Heart left ventricle (tissue), 16 donors: Measurements from ENCODE around the gene LAPTM5. TPM values are rescaled to one million over a fixed set of nuclear protein-coding genes. Genes with fewer than 3 reads are reported as not detected.

ENCODE experiments used
- ATAC-seq, 4 donors: fragments of 200-7000 bp; cut with Tn5 transposase; one replicate each; pipeline ENCODE4 v1.9.1; 2020 to 2022; ENCODE audit warnings: moderate library complexity in 4 of 4, mild to moderate bottlenecking in 3 of 4, moderate number of reproducible peaks in 1 of 4
- DNase-seq, 5 donors: peaks; one replicate each; pipeline ENCODE4 v3.0.0-alpha.2; 2020
- H3K27ac ChIP-seq, 12 donors: fragments of 200-600 bp; sonication (generic) in 4 of 12; one replicate each; pipeline versions ENCODE4 v1.5.0 to v1.8.0; 2016 to 2022; ENCODE audit warnings: mild to moderate bottlenecking in 2 of 12
- H3K27me3 ChIP-seq, 9 donors: fragments of 200-600 bp; sonication (generic) in 2 of 9; one replicate each; pipeline versions ENCODE4 v1.5.1 to v1.8.0; 2016 to 2022; ENCODE audit warnings: mild to moderate bottlenecking in 3 of 9
- H3K36me3 ChIP-seq, 9 donors: fragments of 200-600 bp; sonication (generic) in 2 of 9; one replicate each; pipeline versions ENCODE4 v1.5.0 to v1.8.0; 2018 to 2022; ENCODE audit warnings: mild to moderate bottlenecking in 2 of 9
- H3K4me1 ChIP-seq, 12 donors: fragments of 200-600 bp; sonication (generic) in 4 of 12; one replicate each; pipeline versions ENCODE4 v1.5.0 to v1.8.0; 2016 to 2022; ENCODE audit warnings: mild to moderate bottlenecking in 3 of 12
- H3K4me3 ChIP-seq, 12 donors: fragments of 200-600 bp; sonication (generic) in 4 of 12; one replicate each; pipeline versions ENCODE4 v1.5.0 to v1.8.0; 2017 to 2022; ENCODE audit warnings: mild to moderate bottlenecking in 9 of 12, moderate library complexity in 4 of 12
- H3K9me3 ChIP-seq, 12 donors: fragments of 200-600 bp; sonication (generic) in 4 of 12; one replicate each; pipeline versions ENCODE4 v1.5.0 to v1.8.0; 2016 to 2022; ENCODE audit warnings: mild to moderate bottlenecking in 1 of 12
- CTCF ChIP-seq, 12 donors: fragments of 200-600 bp; sonication (generic) in 4 of 12; IDR thresholded peaks; one replicate each; pipeline versions ENCODE4 v1.5.0 to v1.8.0; 2018 to 2022; ENCODE audit warnings: antibody characterized with exemption in 12 of 12, mild to moderate bottlenecking in 5 of 12
- POLR2A ChIP-seq, 2 donors: fragments of 450-650 bp; IDR thresholded peaks; one replicate each; pipeline ENCODE4 v1.6.1; 2017; ENCODE audit warnings: antibody characterized with exemption in 2 of 2, mild to moderate bottlenecking in 2 of 2, moderate library complexity in 2 of 2
- WGBS, 4 donors: extraction: QIAGEN DNeasy Blood & Tissue Kit in 2 of 4; methylation state at CpG; one replicate each; pipeline versions ENCODE4 v1.1.5 to v1.1.7; 2013 to 2018; 5-methylcytosine and 5-hydroxymethylcytosine counted together
- intact Hi-C, 10 donors: fragments of 100-400 bp; cut with DNase I; formaldehyde crosslinking; loops; one replicate each; pipeline versions ENCODE4 v1.11.1 to v1.14.2; 2022
- polyA plus RNA-seq, 2 donors: library from polyadenylated mRNA; stranded (reverse); fragments of 200-250 nt; gene quantifications; one replicate each; pipeline ENCODE4 v1.2.3, GENCODE V29; 2013
- total RNA-seq, 9 donors: library from RNA; depleted of rRNA in 2 of 9; stranded (reverse); fragments of >200 nt in 2 of 9; fragmentation: NEBNext Ultra II Directional in 3 of 9; extraction: Animal tissue kit (Norgen Biotek cat#: 25700) in 3 of 9; gene quantifications; one replicate each; pipeline versions ENCODE4 v1.1.0 to v1.2.4, GENCODE V29; 2016 to 2023
- donor health status: ischemic (EF 13 %, LVEDD 7.1; RV severe dilation, severe dysfunction).
- donor health status: healthy with polysubstance abuse.
- donor health status: DM: no; HTN: yes; CAD: no.
- donor health status: DM: no; HTN: no; CAD: no.
- donor health status: ischemic (EF 25% LVEDD 6.9; RV normal size, moderate dysfunction).
- donor health status: ischemic (EF 25% LVEDD 5.7; RV mildly dilated, moderate dysfunction).
- donor health status: healthy.
- donor health status: DM: yes; HTN: yes; CAD: no.
- donor health status: ischemic (EF 35%, LVEDD 5.7; RV mildly dilated, moderate dysfunction).
- donor health status: nonischemic (EF 11% LVEDD 7.7; RV severe dilation, severe dysfunction).
- donor health status: DM: yes; HTN: yes; CAD: no.
- donor health status: PGD.
- donor health status: ischemic (EF 29% LVEDD 5.4; RV normal size, mild dysfunction).
- donor health status: nonischemic (EF 23%, LVEDD 6.1; RV moderate dilation, normal function).

LAPTM5 gene
- total and polyA plus RNA-seq, 11 donors: 6.9 to 260 (median 14.3) TPM

GRCh38 chr1:30714025-30714424, 43.5 kb downstream of the LAPTM5 start:
- Histone ChIP-seq H3K9me3 (peaks cover 0 to 11% (median 3%) of the 10 kb centered on the region in 12 donors), H3K36me3 (no peaks in the 10 kb centered on the region), H3K4me1 (peaks cover 0 to 10% (median 4%) of the 10 kb centered on the region in 12 donors), H3K4me3 (no peak overlapping the region), H3K27ac (no peak overlapping the region), H3K27me3 (no peaks in the 10 kb centered on the region)
- ATAC-seq (no peak), DNase-seq (peak in 1 of 5 donors; percentile 41)
- no peak for TF ChIP-seq CTCF (IDR thresholded peaks at IDR 0.05)
- 59 to 63% (median 61%) methylated on average over 4 of the region's 4 CpGs for WGBS, 4 donors
- intact Hi-C loops: loop anchor here in 1 of 10 donors (10.0 kb wide), 1 partner anchor 919 kb away; no protein-coding TSS in a partner anchor

- Histone ChIP-seq H3K27me3 (no peaks in the 10 kb centered on the region), H3K4me3 (no peak overlapping the region), H3K4me1 (peaks cover 0 to 6% (median 0%) of the 10 kb centered on the region in 12 donors), H3K9me3 (peaks cover 0 to 11% (median 3%) of the 10 kb centered on the region in 12 donors), H3K27ac (no peak overlapping the region), H3K36me3 (no peaks in the 10 kb centered on the region)
- TF ChIP-seq CTCF (IDR thresholded peaks at IDR 0.05) (no peak), POLR2A (IDR thresholded peaks at IDR 0.05) (no peak)
- DNase-seq: no peak
- ATAC-seq: no peak
- 32 to 42% (median 35%) methylated on average over 12 of the region's 12 CpGs for WGBS, 4 donors
- intact Hi-C loops: loop anchor here in 1 of 10 donors (10.0 kb wide), 1 partner anchor 919 kb away; no protein-coding TSS in a partner anchor
These were observed 44.3 kb downstream of the LAPTM5 start for GRCh38 chr1:30713311-30713710.

GRCh38 chr1:30712583-30712982, 45.0 kb downstream of the LAPTM5 start:
- TF ChIP-seq CTCF (IDR thresholded peaks at IDR 0.05) (no peak), POLR2A (IDR thresholded peaks at IDR 0.05) (no peak)
- WGBS, 4 donors: 85 to 91% (median 88%) methylated on average over 6 of the region's 6 CpGs
- intact Hi-C loops: loop anchor here in 1 of 10 donors (10.0 kb wide), 1 partner anchor 918 kb away; no protein-coding TSS in a partner anchor
- Histone ChIP-seq H3K9me3 (peaks cover 0 to 11% (median 3%) of the 10 kb centered on the region in 12 donors), H3K27ac (no peak overlapping the region), H3K36me3 (no peaks in the 10 kb centered on the region), H3K4me3 (no peak overlapping the region), H3K27me3 (peaks cover 0 to 3% (median 0%) of the 10 kb centered on the region in 9 donors), H3K4me1 (peaks cover 0 to 6% (median 2%) of the 10 kb centered on the region in 12 donors)
- ATAC-seq (no peak), DNase-seq (no peak)

- Histone ChIP-seq H3K9me3 (peaks cover 0 to 4% (median 2%) of the 10 kb centered on the region in 12 donors), H3K4me1 (peaks cover 0 to 19% (median 6%) of the 10 kb centered on the region in 12 donors), H3K36me3 (no peaks in the 10 kb centered on the region), H3K4me3 (no peak overlapping the region), H3K27ac (no peak overlapping the region), H3K27me3 (peaks cover 0 to 7% (median 0%) of the 10 kb centered on the region in 9 donors)
- WGBS, 4 donors: 49 to 90% (median 54%) methylated on average over 2 of the region's 2 CpGs
- intact Hi-C loops: loop anchor here in 1 of 10 donors (10.0 kb wide), 1 partner anchor 916 kb away; no protein-coding TSS in a partner anchor
- DNase-seq: no peak
- TF ChIP-seq CTCF (IDR thresholded peaks at IDR 0.05) (no peak), POLR2A (IDR thresholded peaks at IDR 0.05) (no peak)
- ATAC-seq: no peak
These were observed 47.2 kb downstream of the LAPTM5 start for GRCh38 chr1:30710407-30710806.
